Panc1 (cell line): ENCODE measurements around the gene ATP8B3.

Source experiments
- POLR2AphosphoS5 ChIP-seq: IDR thresholded peaks from 2 replicates; pipeline ENCODE4 v1.6.1; 2012; ENCODE audit warnings: mild to moderate bottlenecking, low read depth, low read length, moderate library complexity
- SIN3A ChIP-seq: IDR thresholded peaks from 2 replicates; pipeline ENCODE4 v1.6.1; 2012; ENCODE audit warnings: low read depth, mild to moderate bottlenecking, low read length, moderate library complexity, borderline replicate concordance; ENCODE audit not compliant: insufficient read depth
- TF ChIP-seq, protein P1 (sequence below): fragments of 450-650 bp; IDR thresholded peaks from 2 replicates; pipeline ENCODE4 v1.5.1; 2017; ENCODE audit warnings: mild to moderate bottlenecking
- TF ChIP-seq, protein P2 (sequence below), 2 experiments: IDR thresholded peaks; 2 replicates each; pipeline ENCODE4 v1.6.1; 2011 to 2012; ENCODE audit warnings: low read depth in 2 of 2, control low read depth in 1 of 2, low read length in 1 of 2, mild to moderate bottlenecking in 1 of 2, moderate library complexity in 1 of 2; ENCODE audit not compliant: insufficient read depth in 1 of 2

DNA sequence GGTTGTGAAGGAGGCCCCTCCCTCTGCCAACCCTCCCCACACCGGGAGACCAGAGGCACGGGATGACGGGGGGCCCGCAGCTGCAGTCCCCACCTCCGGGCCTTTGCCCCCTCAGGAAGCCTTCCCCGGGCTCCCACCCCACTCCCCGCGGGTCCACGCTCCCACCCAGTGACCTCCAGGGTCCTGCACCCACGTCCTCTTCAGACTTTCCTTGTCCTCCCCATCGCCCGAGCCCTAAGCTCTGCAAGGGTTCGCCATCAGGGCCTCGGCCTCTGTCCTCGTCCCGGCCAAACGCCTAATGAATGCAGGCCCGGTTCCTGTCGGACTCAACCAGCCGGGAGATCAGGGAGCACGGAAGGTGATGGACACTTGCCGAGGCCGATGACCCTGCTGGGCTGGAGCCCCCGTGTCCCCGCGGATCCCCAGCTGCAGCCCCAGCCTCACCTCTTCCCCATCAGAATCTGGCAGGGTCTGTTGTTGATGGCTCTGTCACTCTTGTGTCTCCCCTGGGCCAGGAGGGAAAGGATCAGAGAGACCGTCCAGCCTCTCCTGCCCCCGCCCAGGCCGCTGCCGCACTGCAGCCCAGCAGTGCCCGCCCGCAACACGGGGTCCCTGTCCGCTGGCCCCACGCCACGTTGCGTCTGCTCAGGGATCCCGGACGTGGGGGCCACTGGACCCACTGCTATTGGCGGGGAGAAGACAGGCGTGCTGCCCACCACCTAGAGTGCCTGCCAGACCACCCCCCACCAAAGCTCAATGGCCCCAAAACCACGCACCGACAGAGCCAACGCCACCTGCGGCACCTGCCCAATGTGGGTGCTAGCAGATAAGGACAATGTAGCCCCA lies 5.7 kb downstream of the ATP8B3 start:
- TF ChIP-seq SIN3A (no peak), POLR2AphosphoS5 (no peak)
- TF ChIP-seq, protein P1, sequence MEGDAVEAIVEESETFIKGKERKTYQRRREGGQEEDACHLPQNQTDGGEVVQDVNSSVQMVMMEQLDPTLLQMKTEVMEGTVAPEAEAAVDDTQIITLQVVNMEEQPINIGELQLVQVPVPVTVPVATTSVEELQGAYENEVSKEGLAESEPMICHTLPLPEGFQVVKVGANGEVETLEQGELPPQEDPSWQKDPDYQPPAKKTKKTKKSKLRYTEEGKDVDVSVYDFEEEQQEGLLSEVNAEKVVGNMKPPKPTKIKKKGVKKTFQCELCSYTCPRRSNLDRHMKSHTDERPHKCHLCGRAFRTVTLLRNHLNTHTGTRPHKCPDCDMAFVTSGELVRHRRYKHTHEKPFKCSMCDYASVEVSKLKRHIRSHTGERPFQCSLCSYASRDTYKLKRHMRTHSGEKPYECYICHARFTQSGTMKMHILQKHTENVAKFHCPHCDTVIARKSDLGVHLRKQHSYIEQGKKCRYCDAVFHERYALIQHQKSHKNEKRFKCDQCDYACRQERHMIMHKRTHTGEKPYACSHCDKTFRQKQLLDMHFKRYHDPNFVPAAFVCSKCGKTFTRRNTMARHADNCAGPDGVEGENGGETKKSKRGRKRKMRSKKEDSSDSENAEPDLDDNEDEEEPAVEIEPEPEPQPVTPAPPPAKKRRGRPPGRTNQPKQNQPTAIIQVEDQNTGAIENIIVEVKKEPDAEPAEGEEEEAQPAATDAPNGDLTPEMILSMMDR = no peak
- TF ChIP-seq, protein P2, sequence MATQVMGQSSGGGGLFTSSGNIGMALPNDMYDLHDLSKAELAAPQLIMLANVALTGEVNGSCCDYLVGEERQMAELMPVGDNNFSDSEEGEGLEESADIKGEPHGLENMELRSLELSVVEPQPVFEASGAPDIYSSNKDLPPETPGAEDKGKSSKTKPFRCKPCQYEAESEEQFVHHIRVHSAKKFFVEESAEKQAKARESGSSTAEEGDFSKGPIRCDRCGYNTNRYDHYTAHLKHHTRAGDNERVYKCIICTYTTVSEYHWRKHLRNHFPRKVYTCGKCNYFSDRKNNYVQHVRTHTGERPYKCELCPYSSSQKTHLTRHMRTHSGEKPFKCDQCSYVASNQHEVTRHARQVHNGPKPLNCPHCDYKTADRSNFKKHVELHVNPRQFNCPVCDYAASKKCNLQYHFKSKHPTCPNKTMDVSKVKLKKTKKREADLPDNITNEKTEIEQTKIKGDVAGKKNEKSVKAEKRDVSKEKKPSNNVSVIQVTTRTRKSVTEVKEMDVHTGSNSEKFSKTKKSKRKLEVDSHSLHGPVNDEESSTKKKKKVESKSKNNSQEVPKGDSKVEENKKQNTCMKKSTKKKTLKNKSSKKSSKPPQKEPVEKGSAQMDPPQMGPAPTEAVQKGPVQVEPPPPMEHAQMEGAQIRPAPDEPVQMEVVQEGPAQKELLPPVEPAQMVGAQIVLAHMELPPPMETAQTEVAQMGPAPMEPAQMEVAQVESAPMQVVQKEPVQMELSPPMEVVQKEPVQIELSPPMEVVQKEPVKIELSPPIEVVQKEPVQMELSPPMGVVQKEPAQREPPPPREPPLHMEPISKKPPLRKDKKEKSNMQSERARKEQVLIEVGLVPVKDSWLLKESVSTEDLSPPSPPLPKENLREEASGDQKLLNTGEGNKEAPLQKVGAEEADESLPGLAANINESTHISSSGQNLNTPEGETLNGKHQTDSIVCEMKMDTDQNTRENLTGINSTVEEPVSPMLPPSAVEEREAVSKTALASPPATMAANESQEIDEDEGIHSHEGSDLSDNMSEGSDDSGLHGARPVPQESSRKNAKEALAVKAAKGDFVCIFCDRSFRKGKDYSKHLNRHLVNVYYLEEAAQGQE (IDR thresholded peaks at IDR 0.05; ENCODE audit: insufficient read depth in 1 of 2, low read depth in 2 of 2, low read length in 1 of 2) = no peak
